Measurements from ENCODE around the gene SYMPK. TPM values are rescaled to one million over a fixed set of nuclear protein-coding genes. Genes with fewer than 3 reads are reported as not detected.

The SYMPK gene
- total RNA-seq, 1 experiment from 2014 or later: 85.5 TPM

- Histone ChIP-seq H3K27me3 (replicated peaks; ENCODE audit: insufficient read depth, low read depth, low read length, poor library complexity) (no peaks in the 10 kb centered on the region), H3K27ac (ENCODE audit: low read depth, low read length, poor library complexity, severe bottlenecking) (no peak overlapping the region), H3K4me3 (ENCODE audit: low read depth, low read length, poor library complexity, severe bottlenecking) (no peak overlapping the region), H3K4me1 (ENCODE audit: insufficient read depth, low read length, poor library complexity, severe bottlenecking) (no peaks in the 10 kb centered on the region), H3K9me3 (ENCODE audit: low read depth, low read length, poor library complexity, severe bottlenecking) (no peaks in the 10 kb centered on the region), H3K36me3 (ENCODE audit: insufficient read depth, low read length, poor library complexity, severe bottlenecking) (peaks cover 7% of the 10 kb centered on the region)
- DNase-seq (ENCODE audit: low spot score): no peak
- intact Hi-C loops (cut with micrococcal nuclease; ENCODE audit: unreplicated experiment): no loop called here
- TF ChIP-seq CTCF (conservative IDR thresholded peaks at IDR 0.05; ENCODE audit: low read depth, low read length) (no peak), EZH2 (IDR thresholded peaks at IDR 0.05; ENCODE audit: borderline replicate concordance, low read depth, low read length, poor library complexity, severe bottlenecking) (no peak)
- POLR2A ChIA-PET (ENCODE audit: low non-redundant PET): no interaction called here
- BruUV-seq (replicated peaks): no TSS peak
- CTCF ChIA-PET: interaction anchor here (0.6 to 1.1 kb wide), 17 partner anchors 11 to 1033 kb away, joined by 3 to 17 read pairs (median 8); partner anchors contain the start of genes DMWD and SYMPK
Observed at GRCh38 chr19:45816236-45817009, 46.5 kb downstream of the SYMPK start.

- CTCF ChIA-PET: no interaction called here
- no TSS peak for BruUV-seq (replicated peaks)
Observed at GRCh38 chr19:45815481-45816216, 47.3 kb downstream of the SYMPK start.

More at GRCh38 chr19:45815481-45816216, 47.3 kb downstream of the SYMPK start:
- H3K9me3 ChIP-seq (ENCODE audit: low read depth, low read length, poor library complexity, severe bottlenecking): no peaks in the 10 kb centered on the region
- no peak for TF ChIP-seq CTCF (conservative IDR thresholded peaks at IDR 0.05; ENCODE audit: low read depth, low read length)
- no peak for TF ChIP-seq EZH2 (IDR thresholded peaks at IDR 0.05; ENCODE audit: borderline replicate concordance, low read depth, low read length, poor library complexity, severe bottlenecking)
- intact Hi-C loops (cut with micrococcal nuclease; ENCODE audit: unreplicated experiment): no loop called here
- no peak overlapping the region for H3K27ac ChIP-seq (ENCODE audit: low read depth, low read length, poor library complexity, severe bottlenecking)
- DNase-seq (ENCODE audit: low spot score): no peak
- POLR2A ChIA-PET (ENCODE audit: low non-redundant PET): no interaction called here
- peaks cover 4% of the 10 kb centered on the region for H3K36me3 ChIP-seq (ENCODE audit: insufficient read depth, low read length, poor library complexity, severe bottlenecking)
- H3K4me3 ChIP-seq (ENCODE audit: low read depth, low read length, poor library complexity, severe bottlenecking): no peak overlapping the region
- H3K27me3 ChIP-seq (replicated peaks; ENCODE audit: insufficient read depth, low read depth, low read length, poor library complexity): no peaks in the 10 kb centered on the region
- H3K4me1 ChIP-seq (ENCODE audit: insufficient read depth, low read length, poor library complexity, severe bottlenecking): no peaks in the 10 kb centered on the region

Data from A673 (cell line).